CD4-positive, alpha-beta T cell (primary cell): ENCODE results near the gene COL15A1. TPM values are rescaled to one million over a fixed set of nuclear protein-coding genes. Genes with fewer than 3 reads are reported as not detected.
A peak's percentile ranks its signal among the peaks of the same experiment; 100 is the strongest.

Experiments
- ATAC-seq: fragments of 200-7000 bp; cut with Tn5 transposase; one replicate; pipeline ENCODE4 v1.10.0; 2022; ENCODE audit warnings: mild to moderate bottlenecking; ENCODE audit not compliant: poor library complexity
- CTCF ChIA-PET: fragments of 350-600 bp; sonication (Branson Sonifier 250); formaldehyde crosslinking; loops from one replicate; lab custom pipeline; 2021; ENCODE audit warnings: antibody characterized with exemption, inconsistent platforms; lab: Charles Lee
- POLR2A ChIA-PET: fragments of 350-600 bp; sonication (Branson Sonifier 250); formaldehyde crosslinking; loops from one replicate; lab custom pipeline; 2021; ENCODE audit warnings: antibody characterized with exemption, inconsistent platforms; lab: Charles Lee
- DNase-seq, 14 experiments: peaks; one replicate each; pipeline ENCODE4 v3.0.0-alpha.2; 2013 to 2020; ENCODE audit warnings: mixed read lengths in 2 of 14
- H3K27ac ChIP-seq, 2 donors: one replicate each; pipeline versions ENCODE4 v1.5.1 to v1.7.0; 2013; ENCODE audit warnings: low read length in 2 of 2, low read depth in 1 of 2, mild to moderate bottlenecking in 1 of 2
- H3K27me3 ChIP-seq, 2 experiments: 1 replicate in 1 of 2; 2 replicates in 1 of 2; pipeline versions ENCODE4 v1.6.1 to v1.7.0; 2013; ENCODE audit warnings: low read length in 2 of 2, control low read depth in 1 of 2, mild to moderate bottlenecking in 1 of 2, moderate library complexity in 1 of 2; ENCODE audit not compliant: insufficient read depth in 2 of 2, control insufficient read depth in 1 of 2
- H3K36me3 ChIP-seq: one replicate; pipeline ENCODE4 v1.6.1; 2013; ENCODE audit warnings: low read length, control low read depth; ENCODE audit not compliant: insufficient read depth
- H3K4me1 ChIP-seq: one replicate; pipeline ENCODE4 v1.6.1; 2013; ENCODE audit warnings: low read length, control low read depth; ENCODE audit not compliant: insufficient read depth
- H3K4me3 ChIP-seq: one replicate; pipeline ENCODE4 v1.5.1; 2013; ENCODE audit warnings: mild to moderate bottlenecking, low read length, moderate library complexity
- H3K9me3 ChIP-seq, 2 experiments: 1 replicate in 1 of 2; 2 replicates in 1 of 2; pipeline versions ENCODE4 v1.6.1 to v1.7.0; 2013; ENCODE audit warnings: low read length in 2 of 2, mild to moderate bottlenecking in 2 of 2, control low read depth in 1 of 2, moderate library complexity in 1 of 2; ENCODE audit not compliant: control insufficient read depth in 1 of 2, insufficient read depth in 1 of 2
- H3K27ac Mint-ChIP-seq: one replicate; pipeline ENCODE4 v1.8.0; 2020; ENCODE audit warnings: mixed read lengths
- H3K27me3 Mint-ChIP-seq: one replicate; pipeline ENCODE4 v1.8.0; 2021; ENCODE audit warnings: mixed read lengths
- H3K36me3 Mint-ChIP-seq: one replicate; pipeline ENCODE4 v1.8.0; 2021; ENCODE audit warnings: low read depth, mixed read lengths
- H3K4me1 Mint-ChIP-seq: one replicate; pipeline ENCODE4 v1.8.0; 2021; ENCODE audit warnings: low read depth, mixed read lengths
- H3K4me3 Mint-ChIP-seq: one replicate; pipeline ENCODE4 v1.8.0; 2020; ENCODE audit warnings: mild to moderate bottlenecking, mixed read lengths
- H3K9me3 Mint-ChIP-seq: one replicate; pipeline ENCODE4 v1.8.0; 2020; ENCODE audit warnings: mixed read lengths
- CTCF ChIP-seq: fragments of 200-600 bp; IDR thresholded peaks from one replicate; pipeline ENCODE4 v1.8.0; 2022; ENCODE audit warnings: antibody characterized with exemption, mild to moderate bottlenecking
- intact Hi-C, 2 experiments: fragments of 100-400 bp; cut with DNase I in 1 of 2; cut with micrococcal nuclease in 1 of 2; formaldehyde crosslinking; loops; one replicate each; pipeline versions ENCODE4 v1.15.1 to v1.9.0; 2023 to 2025; cut with DNase I, micrococcal nuclease
- total RNA-seq, 174 experiments: library from RNA in 2 of 174; stranded (reverse) in 2 of 174; gene quantifications; one replicate each; pipeline ENCODE4 v1.2.3 and lab custom pipeline; 2021 to 2026

COL15A1 gene
- total RNA-seq, 2 experiments from 2014 or later, result not detected

GRCh38 chr9:98992107-98992884 is 48.6 kb downstream of the COL15A1 start:
- Mint-ChIP-seq H3K9me3 (no peaks in the 10 kb centered on the region), H3K36me3 (no peaks in the 10 kb centered on the region), H3K27ac (no peak overlapping the region), H3K4me3 (no peak overlapping the region), H3K27me3 (no peaks in the 10 kb centered on the region), H3K4me1 (peaks cover 4% of the 10 kb centered on the region)
- no peak overlapping the region for H3K4me3 ChIP-seq
- intact Hi-C loops, result no loop called here
- peaks cover 5% of the 10 kb centered on the region for H3K4me1 ChIP-seq
- DNase-seq (no peak), ATAC-seq (no peak)
- no peak overlapping the region for H3K27ac ChIP-seq
- TF ChIP-seq CTCF, result no peak
- ChIA-PET POLR2A (no interaction called here), CTCF (interaction anchor here (0.8 to 0.9 kb wide), 2 partner anchors 126 to 149 kb away, joined by 3 to 4 read pairs; no protein-coding TSS in a partner anchor)
- H3K36me3 ChIP-seq, result no peaks in the 10 kb centered on the region
- no peaks in the 10 kb centered on the region for H3K27me3 ChIP-seq
- H3K9me3 ChIP-seq, result peaks cover 0 to 13% of the 10 kb centered on the region in 2 experiments

- H3K4me1 Mint-ChIP-seq, result peaks cover 4% of the 10 kb centered on the region
Observed at GRCh38 chr9:98992885-98993569, 49.3 kb downstream of the COL15A1 start.

GRCh38 chr9:98993570-98993945 is 49.9 kb downstream of the COL15A1 start:
- POLR2A ChIA-PET, result no interaction called here
- no peaks in the 10 kb centered on the region for H3K36me3 Mint-ChIP-seq
- intact Hi-C loops, result no loop called here
- H3K27me3 Mint-ChIP-seq, result no peaks in the 10 kb centered on the region
- H3K4me1 ChIP-seq, result peaks cover 5% of the 10 kb centered on the region
- peaks cover 4% of the 10 kb centered on the region for H3K4me1 Mint-ChIP-seq
- peak; percentile 24 for ATAC-seq
- no peak overlapping the region for H3K4me3 ChIP-seq
- H3K36me3 ChIP-seq, result no peaks in the 10 kb centered on the region
- DNase-seq, result peak in 3 of 14 experiments; percentile 23 to 72 (median 68)
- CTCF ChIA-PET, result no interaction called here
- no peak overlapping the region for H3K27ac ChIP-seq
- H3K9me3 Mint-ChIP-seq, result no peaks in the 10 kb centered on the region
- no peak overlapping the region for H3K27ac Mint-ChIP-seq
- H3K4me3 Mint-ChIP-seq, result no peak overlapping the region
- peaks cover 0 to 13% of the 10 kb centered on the region in 2 experiments for H3K9me3 ChIP-seq
- no peaks in the 10 kb centered on the region for H3K27me3 ChIP-seq
- no peak for TF ChIP-seq CTCF

More at GRCh38 chr9:98992885-98993569, 49.3 kb downstream of the COL15A1 start:
- Mint-ChIP-seq H3K27ac (no peak overlapping the region), H3K27me3 (no peaks in the 10 kb centered on the region), H3K36me3 (no peaks in the 10 kb centered on the region), H3K4me3 (no peak overlapping the region), H3K9me3 (no peaks in the 10 kb centered on the region)
- CTCF ChIA-PET, result no interaction called here
- Histone ChIP-seq H3K36me3 (no peaks in the 10 kb centered on the region), H3K4me1 (peaks cover 5% of the 10 kb centered on the region), H3K27me3 (no peaks in the 10 kb centered on the region), H3K27ac (no peak overlapping the region), H3K4me3 (no peak overlapping the region), H3K9me3 (peaks cover 0 to 13% of the 10 kb centered on the region in 2 experiments)
- DNase-seq (no peak), ATAC-seq (no peak)
- POLR2A ChIA-PET, result no interaction called here
- intact Hi-C loops, result no loop called here
- no peak for TF ChIP-seq CTCF
